Activated CD8-positive, alpha-beta T cell treated with anti-CD3 and anti-CD28 coated beads, Interleukin-2, amount 10 ng/mL, durations not matched to agents 7 days and 5 days (primary cell): Measurements from ENCODE around the gene ISY1. TPM values are rescaled to one million over a fixed set of nuclear protein-coding genes. Genes with fewer than 3 reads are reported as not detected.
"Not testable (repeated sequence)": the region's sequence is repeated elsewhere in the genome, so short reads cannot be mapped to it uniquely, and the experiment has no call there.

Experiments
- ATAC-seq: fragments of 150-1000 bp; cut with Tn5 transposase; one replicate; pipeline ENCODE4 v1.10.0; 2021; ENCODE audit warnings: moderate library complexity
- CTCF ChIA-PET: fragments of 350-600 bp; sonication (Branson Sonifier 250); formaldehyde crosslinking; loops from one replicate; lab custom pipeline; 2021; ENCODE audit warnings: antibody characterized with exemption; lab: Charles Lee
- POLR2A ChIA-PET: fragments of 350-600 bp; sonication (Branson Sonifier 250); formaldehyde crosslinking; loops from one replicate; lab custom pipeline; 2021; ENCODE audit warnings: antibody characterized with exemption; lab: Charles Lee
- DNase-seq: peaks from one replicate; pipeline ENCODE4 v3.0.0-alpha.2; 2020
- H3K27ac Mint-ChIP-seq: one replicate; pipeline ENCODE4 v1.8.0; 2021; ENCODE audit warnings: mild to moderate bottlenecking, mixed read lengths
- H3K27me3 Mint-ChIP-seq: one replicate; pipeline ENCODE4 v1.8.0; 2021; ENCODE audit warnings: low read depth, mixed read lengths
- H3K36me3 Mint-ChIP-seq: one replicate; pipeline ENCODE4 v1.8.0; 2021; ENCODE audit warnings: low read depth, mixed read lengths
- H3K4me1 Mint-ChIP-seq: one replicate; pipeline ENCODE4 v1.8.0; 2021; ENCODE audit warnings: low read depth, mixed read lengths
- H3K4me3 Mint-ChIP-seq: one replicate; pipeline ENCODE4 v1.8.0; 2021; ENCODE audit warnings: mild to moderate bottlenecking, mixed read lengths
- H3K9me3 Mint-ChIP-seq: one replicate; pipeline ENCODE4 v1.8.0; 2022; ENCODE audit warnings: mixed read lengths; ENCODE audit not compliant: insufficient read depth
- total RNA-seq, 2 experiments: library from RNA; stranded (reverse); gene quantifications; one replicate each; pipeline ENCODE4 v1.2.3, GENCODE V29; 2021

ISY1 gene
- 10 to 100 TPM; 57.9 to 65.7 TPM for total RNA-seq

DNA sequence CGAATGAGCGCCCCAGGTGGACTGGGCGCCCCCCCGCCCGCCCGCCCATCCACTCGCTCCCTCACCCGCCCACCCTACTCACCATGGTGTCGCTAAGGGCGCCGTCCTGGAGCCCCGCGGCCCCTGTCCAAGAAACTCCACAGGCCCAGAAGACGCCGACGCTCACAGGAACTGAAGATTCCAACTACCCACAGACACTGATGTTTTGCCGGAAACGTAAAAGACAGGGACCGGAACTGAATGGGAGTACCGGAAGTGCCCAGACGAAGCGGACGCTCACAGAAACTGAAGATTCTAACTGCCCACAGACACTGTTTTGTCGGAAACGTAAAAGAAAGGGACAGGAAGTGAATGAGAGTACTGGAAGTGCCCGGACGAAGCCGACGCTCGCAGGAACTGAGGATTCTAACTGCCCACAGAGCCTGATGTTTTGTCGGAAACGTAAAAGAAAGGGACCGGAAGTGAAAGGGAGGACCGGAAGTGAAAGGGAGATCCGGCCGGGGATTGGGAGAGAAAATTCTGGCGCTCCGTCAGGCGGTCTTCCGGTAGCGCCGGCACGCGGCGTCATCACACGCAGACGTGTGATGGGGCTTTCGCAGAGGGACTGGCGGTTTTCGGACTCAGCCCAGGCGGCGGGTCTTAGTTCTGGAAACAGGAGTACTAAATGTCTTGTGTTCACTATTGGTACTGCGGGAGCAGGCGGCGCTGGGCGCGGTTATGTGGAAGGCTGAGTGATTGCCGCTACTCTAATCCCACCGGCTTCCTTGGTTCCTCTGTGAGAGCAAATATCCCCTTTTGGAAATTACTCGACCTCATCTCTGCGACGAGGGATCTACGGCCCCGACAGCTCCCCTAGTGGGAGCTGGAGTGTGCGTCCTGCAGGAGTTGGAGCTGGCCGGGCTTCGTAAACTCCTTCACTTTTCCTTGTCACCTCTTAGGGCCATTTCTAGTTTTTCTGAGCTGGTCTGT lies at the start of gene ISY1:
Gene ISY1 (minus strand): TSS at position 173 of the 969 bp plus-strand sequence. CDS start 88 bp downstream, at position 85.
- peak; percentile 84 for ATAC-seq
- POLR2A ChIA-PET, result interaction anchor here (0.6 to 2.3 kb wide), 15 partner anchors 11 to 154 kb away, joined by 3 to 18 read pairs (median 4); partner anchors contain the start of genes CNBP, COPG1 and RAB43
- peak within 1 kb of the TSS; percentile 91 for H3K4me3 Mint-ChIP-seq
- DNase-seq, result peak; percentile 93
- H3K4me1 Mint-ChIP-seq, result peaks cover 36% of the 10 kb centered on the region
- H3K36me3 Mint-ChIP-seq, result peaks cover 35% of the 10 kb centered on the region
- CTCF ChIA-PET, result interaction anchor here (0.8 to 3.3 kb wide), 27 partner anchors 10 to 239 kb away, joined by 3 to 71 read pairs (median 8); partner anchors contain the start of genes CNBP, COPG1 and RAB43
- H3K9me3 Mint-ChIP-seq, result no peaks in the 10 kb centered on the region
- no peaks in the 10 kb centered on the region for H3K27me3 Mint-ChIP-seq
- peak within 1 kb of the TSS; percentile 99 for H3K27ac Mint-ChIP-seq

DNA sequence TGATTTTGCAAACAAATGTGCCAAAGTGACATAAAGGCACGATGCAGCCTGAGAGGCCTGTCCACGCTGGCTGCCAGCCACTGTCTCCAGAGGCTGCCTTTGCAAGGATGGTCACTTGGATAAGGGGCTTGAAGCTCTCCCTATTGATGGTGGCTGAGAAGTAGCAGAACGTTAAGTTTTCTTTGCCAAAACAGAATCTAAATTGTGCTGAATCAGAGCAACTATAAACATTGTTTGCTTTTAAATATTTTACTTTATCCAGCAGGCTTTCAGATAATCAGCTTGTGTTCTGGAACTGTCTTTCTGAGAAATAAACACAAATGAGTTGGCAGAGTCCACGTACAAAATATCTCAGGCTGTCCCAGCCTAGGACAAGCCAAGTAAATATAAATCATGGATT lies 46.6 kb upstream of the ISY1 start:
- CTCF ChIA-PET, result no interaction called here
- Mint-ChIP-seq H3K27ac (no peak overlapping the region), H3K27me3 (peaks cover 6% of the 10 kb centered on the region), H3K4me1 (no peaks in the 10 kb centered on the region), H3K9me3 (no peaks in the 10 kb centered on the region), H3K36me3 (no peaks in the 10 kb centered on the region), H3K4me3 (no peak overlapping the region)
- DNase-seq, result no peak
- ATAC-seq, result no peak
- POLR2A ChIA-PET, result no interaction called here

DNA sequence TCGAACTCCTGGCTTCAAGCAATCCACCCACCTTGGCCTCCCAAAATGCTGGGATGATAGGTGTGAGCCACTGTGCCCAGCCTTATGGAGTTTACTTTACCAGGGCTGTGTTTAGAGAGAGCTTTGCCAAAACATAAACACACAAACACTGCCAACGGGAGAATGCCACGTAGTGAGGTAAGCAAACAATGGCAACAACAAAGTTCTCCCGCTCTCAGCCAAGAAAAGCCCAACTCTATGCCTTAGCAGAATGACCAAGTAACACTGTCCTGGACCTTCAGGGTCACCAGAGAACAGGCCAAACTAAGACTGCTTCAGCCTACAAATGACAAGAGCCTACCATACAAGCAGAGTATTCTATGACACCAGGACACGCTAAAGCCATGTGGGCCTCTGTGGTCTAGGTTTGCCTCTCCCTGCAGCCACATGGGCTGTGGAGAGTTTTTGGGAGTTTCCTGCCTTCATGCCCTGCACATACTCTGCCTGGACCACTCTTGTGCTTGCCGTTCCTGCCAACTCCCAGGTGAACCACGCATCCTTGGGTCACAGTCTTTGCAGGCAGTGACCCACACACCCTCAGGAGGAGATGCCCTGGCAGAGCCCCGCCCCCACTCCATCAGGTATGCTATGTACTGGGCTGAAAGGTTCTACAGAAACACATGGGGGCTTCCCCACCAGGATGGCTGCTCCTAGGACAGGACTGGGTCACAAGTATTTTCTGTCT lies 44.4 kb upstream of the ISY1 start:
- Mint-ChIP-seq H3K27me3 (peaks cover 6% of the 10 kb centered on the region), H3K27ac (no peak overlapping the region), H3K4me3 (no peak overlapping the region), H3K9me3 (no peaks in the 10 kb centered on the region), H3K36me3 (no peaks in the 10 kb centered on the region), H3K4me1 (no peaks in the 10 kb centered on the region)
- CTCF ChIA-PET, result interaction anchor here (0.6 kb wide), 1 partner anchor 20 kb away, joined by 5 read pairs; no protein-coding TSS in a partner anchor
- POLR2A ChIA-PET, result no interaction called here
- ATAC-seq (no peak), DNase-seq (no peak)

DNA sequence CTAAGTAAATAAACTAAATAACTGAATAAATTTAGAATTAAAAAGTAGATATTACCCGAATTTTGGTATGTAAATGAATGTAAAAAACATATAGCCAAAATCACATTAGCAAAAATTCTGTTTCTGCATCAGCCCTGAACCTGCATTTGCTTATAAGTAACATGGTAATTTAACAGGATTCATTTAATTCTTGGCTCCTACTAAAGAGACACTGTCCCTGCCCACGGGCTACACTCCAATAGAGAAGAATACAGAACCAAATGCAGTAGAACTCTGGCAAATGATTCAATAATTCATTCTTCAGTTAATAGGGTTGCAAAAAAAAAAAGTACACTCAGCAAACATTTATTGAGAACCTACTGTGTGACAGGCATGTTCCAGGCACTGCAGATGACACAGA lies 43.6 kb upstream of the ISY1 start:
- POLR2A ChIA-PET, result no interaction called here
- DNase-seq (no peak), ATAC-seq (no peak)
- Mint-ChIP-seq H3K9me3 (no peaks in the 10 kb centered on the region), H3K27ac (no peak overlapping the region), H3K27me3 (no peaks in the 10 kb centered on the region), H3K4me3 (no peak overlapping the region), H3K4me1 (no peaks in the 10 kb centered on the region), H3K36me3 (no peaks in the 10 kb centered on the region)
- CTCF ChIA-PET, result no interaction called here

DNA sequence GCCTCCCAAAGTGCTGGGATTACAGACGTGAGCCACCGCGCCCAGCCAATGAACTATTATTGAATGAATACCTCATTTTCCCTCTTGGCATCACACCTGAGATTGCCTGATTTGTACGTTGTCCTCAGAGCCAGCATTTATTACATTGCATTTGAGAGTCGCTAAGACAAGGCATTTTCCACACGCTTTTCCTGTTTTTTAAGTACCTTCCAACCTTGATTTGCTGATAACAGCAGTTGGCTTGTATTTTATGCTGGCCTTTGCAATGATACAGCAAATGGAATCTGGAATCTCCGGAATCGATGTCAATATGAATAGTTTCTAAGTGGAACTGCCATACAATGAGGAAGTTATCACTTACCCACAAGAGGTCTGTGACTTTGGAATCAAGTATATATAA lies 38.5 kb upstream of the ISY1 start:
- Mint-ChIP-seq H3K4me3 (no peak overlapping the region), H3K27me3 (no peaks in the 10 kb centered on the region), H3K4me1 (peaks cover 19% of the 10 kb centered on the region), H3K36me3 (peaks cover 2% of the 10 kb centered on the region), H3K27ac (no peak overlapping the region), H3K9me3 (no peaks in the 10 kb centered on the region)
- ChIA-PET POLR2A (interaction anchor here (0.6 kb wide), 1 partner anchor 34 kb away, joined by 3 read pairs; no protein-coding TSS in a partner anchor), CTCF (no interaction called here)
- DNase-seq (no peak), ATAC-seq (no peak)

DNA sequence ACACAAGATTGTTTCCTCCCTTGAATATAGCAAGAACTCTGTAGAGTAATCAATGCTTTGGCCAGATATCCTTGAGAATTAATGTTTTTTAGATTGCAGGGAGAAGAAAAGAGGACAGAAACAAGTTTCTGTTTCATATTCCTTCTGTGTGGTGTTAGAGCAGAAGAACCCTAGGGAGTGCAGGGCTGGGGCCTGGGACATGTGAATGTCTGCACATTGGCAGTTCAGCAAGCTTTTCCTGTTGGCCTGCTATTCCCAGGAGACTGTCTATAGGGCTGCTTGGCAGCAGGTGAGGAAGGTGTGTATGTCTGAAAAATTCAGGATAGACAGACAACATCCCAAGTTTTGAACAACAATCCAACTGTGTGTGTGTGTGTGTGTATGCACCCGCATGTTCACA lies 36.5 kb upstream of the ISY1 start:
- CTCF ChIA-PET, result interaction anchor here (1.8 kb wide), 1 partner anchor 227 kb away, joined by 5 read pairs; no protein-coding TSS in a partner anchor
- H3K9me3 Mint-ChIP-seq, result no peaks in the 10 kb centered on the region
- no peak overlapping the region for H3K27ac Mint-ChIP-seq
- DNase-seq (no peak), ATAC-seq (no peak)
- no peaks in the 10 kb centered on the region for H3K27me3 Mint-ChIP-seq
- H3K36me3 Mint-ChIP-seq, result peaks cover 2% of the 10 kb centered on the region
- H3K4me3 Mint-ChIP-seq, result no peak overlapping the region
- peaks cover 19% of the 10 kb centered on the region for H3K4me1 Mint-ChIP-seq
- POLR2A ChIA-PET, result no interaction called here

DNA sequence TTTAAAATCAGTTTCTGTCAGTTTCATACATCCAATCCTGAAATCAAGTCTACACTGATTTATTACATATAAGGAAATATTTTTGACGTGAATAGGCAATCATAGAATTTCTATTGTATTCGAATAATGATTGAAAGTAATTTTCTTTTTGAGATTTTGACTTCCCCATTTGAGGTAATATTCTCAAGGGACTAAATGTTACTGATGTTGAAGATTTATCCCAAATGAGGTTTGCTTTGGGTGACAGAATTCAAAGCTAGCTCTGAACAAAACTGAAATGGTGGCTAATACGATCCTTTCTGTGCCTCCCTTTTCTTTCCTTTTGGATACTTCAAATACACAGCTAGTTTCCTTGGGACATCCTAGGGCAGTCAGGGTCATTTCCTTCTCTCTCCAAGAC lies 35.7 kb upstream of the ISY1 start:
- no peak overlapping the region for H3K27ac Mint-ChIP-seq
- peaks cover 2% of the 10 kb centered on the region for H3K36me3 Mint-ChIP-seq
- no peaks in the 10 kb centered on the region for H3K27me3 Mint-ChIP-seq
- ATAC-seq, result no peak
- peaks cover 19% of the 10 kb centered on the region for H3K4me1 Mint-ChIP-seq
- CTCF ChIA-PET, result interaction anchor here (1.0 to 1.8 kb wide), 4 partner anchors 35 to 227 kb away, joined by 3 to 8 read pairs (median 6); no protein-coding TSS in a partner anchor
- no peak for DNase-seq
- no peaks in the 10 kb centered on the region for H3K9me3 Mint-ChIP-seq
- H3K4me3 Mint-ChIP-seq, result no peak overlapping the region
- POLR2A ChIA-PET, result interaction anchor here (1.4 kb wide), 1 partner anchor 13 kb away, joined by 5 read pairs; the partner anchor contains the start of gene CNBP

DNA sequence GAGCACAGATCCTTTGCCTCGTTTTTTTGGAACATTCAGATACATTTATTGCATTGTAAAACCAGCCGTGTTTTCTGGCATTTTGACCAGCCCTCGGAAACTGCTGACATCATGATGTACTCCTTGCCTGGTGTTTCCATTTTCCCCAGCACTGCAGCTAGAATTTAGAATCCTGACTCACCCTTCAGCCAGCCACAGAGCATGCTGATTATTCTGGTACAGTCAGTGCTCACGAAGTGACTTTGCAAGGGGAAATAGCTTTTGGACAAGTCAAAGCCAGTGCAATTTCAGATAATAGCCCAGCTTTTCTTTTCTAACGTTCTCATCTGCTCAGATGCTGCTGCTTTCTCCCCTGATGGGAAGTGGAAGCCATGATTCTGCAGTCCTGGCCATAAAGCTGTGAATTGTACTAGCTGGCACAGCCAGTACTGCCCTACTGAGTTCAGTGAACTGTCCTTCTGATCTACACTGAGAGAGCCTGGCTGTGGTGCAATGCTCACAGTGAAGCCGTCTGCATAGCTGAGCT lies 34.9 kb upstream of the ISY1 start:
- POLR2A ChIA-PET, result interaction anchor here (0.7 to 1.4 kb wide), 2 partner anchors 10 to 12 kb away, joined by 3 to 5 read pairs; partner anchors contain the start of gene CNBP
- ATAC-seq, result no peak
- H3K27ac Mint-ChIP-seq, result peak overlapping the region; percentile 69
- H3K4me3 Mint-ChIP-seq, result no peak overlapping the region
- CTCF ChIA-PET, result interaction anchor here (1.0 to 1.8 kb wide), 4 partner anchors 34 to 226 kb away, joined by 3 to 8 read pairs (median 6); no protein-coding TSS in a partner anchor
- H3K27me3 Mint-ChIP-seq, result no peaks in the 10 kb centered on the region
- no peaks in the 10 kb centered on the region for H3K9me3 Mint-ChIP-seq
- peaks cover 19% of the 10 kb centered on the region for H3K4me1 Mint-ChIP-seq
- peaks cover 2% of the 10 kb centered on the region for H3K36me3 Mint-ChIP-seq
- no peak for DNase-seq

DNA sequence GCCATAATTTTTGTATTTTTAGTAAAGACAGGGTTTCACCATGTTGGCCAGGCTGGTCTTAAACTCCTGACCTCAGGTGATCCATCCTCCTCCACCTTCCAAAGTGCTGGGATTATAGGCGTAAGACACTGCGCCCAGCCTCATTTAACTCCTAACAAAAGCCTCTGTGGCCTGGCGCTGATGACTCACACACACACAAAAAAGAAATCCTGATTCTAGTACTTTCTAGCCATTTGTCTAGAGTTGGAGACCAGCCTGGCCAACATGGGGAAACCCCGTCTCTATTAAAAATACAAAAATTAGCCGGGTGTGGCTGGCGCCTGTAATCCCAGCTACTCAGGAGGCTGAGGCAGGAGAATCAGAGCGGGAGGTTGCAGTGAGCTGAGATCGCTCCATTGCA lies 28.9 kb upstream of the ISY1 start:
- DNase-seq, H3K36me3 Mint-ChIP-seq, H3K27me3 Mint-ChIP-seq, H3K27ac Mint-ChIP-seq, ATAC-seq, H3K9me3 Mint-ChIP-seq, POLR2A ChIA-PET, H3K4me3 Mint-ChIP-seq, CTCF ChIA-PET: not testable (repeated sequence)
- H3K4me1 Mint-ChIP-seq, result peaks cover 15% of the 10 kb centered on the region

DNA sequence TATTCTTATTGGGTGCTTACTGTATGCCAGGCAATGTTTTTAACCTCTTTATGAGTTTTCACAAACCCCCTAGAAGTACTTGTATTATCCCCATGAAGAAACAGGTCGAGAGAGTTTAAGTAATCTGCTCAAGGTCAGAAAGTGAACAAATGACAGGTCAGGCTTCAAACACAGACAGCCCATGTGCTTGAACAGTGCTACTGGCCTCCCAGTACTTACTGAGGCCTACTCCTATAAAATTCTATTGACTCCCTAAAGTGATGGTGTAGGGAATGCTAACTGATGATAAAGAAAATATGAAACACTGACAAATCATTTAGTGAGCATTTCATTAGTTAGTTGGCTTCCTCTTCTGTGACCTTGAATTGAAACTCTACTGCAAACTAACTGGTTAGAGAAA lies 27.0 kb upstream of the ISY1 start:
- H3K4me3 Mint-ChIP-seq, result no peak overlapping the region
- no peaks in the 10 kb centered on the region for H3K27me3 Mint-ChIP-seq
- peaks cover 18% of the 10 kb centered on the region for H3K4me1 Mint-ChIP-seq
- DNase-seq, result no peak
- no peak overlapping the region for H3K27ac Mint-ChIP-seq
- peaks cover 8% of the 10 kb centered on the region for H3K36me3 Mint-ChIP-seq
- ChIA-PET POLR2A (no interaction called here), CTCF (interaction anchor here (1.3 to 1.5 kb wide), 2 partner anchors 26 to 217 kb away, joined by 3 to 4 read pairs; no protein-coding TSS in a partner anchor)
- ATAC-seq, result no peak
- H3K9me3 Mint-ChIP-seq, result no peaks in the 10 kb centered on the region

DNA sequence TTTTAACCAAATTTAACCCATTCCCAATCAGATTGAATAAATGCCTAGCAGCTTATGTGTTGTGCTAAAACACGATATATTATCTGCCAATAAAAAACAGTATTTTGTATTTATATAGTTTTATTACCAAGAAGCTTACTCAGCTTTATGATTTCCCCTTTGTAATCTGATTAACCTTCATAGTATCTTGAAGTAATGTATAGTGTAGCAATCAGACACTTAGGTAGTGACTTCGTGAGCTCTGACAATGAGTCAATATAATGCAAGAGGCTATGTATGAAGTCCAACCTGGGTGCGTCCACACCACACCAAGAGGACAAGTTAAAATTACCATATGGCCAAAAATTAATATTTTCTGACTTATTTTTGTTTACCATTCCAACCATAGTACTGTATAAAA lies 24.9 kb upstream of the ISY1 start:
- DNase-seq (no peak), ATAC-seq (no peak)
- Mint-ChIP-seq H3K4me3 (peak overlapping the region; percentile 92), H3K9me3 (no peaks in the 10 kb centered on the region), H3K27me3 (no peaks in the 10 kb centered on the region), H3K27ac (no peak overlapping the region), H3K36me3 (peaks cover 25% of the 10 kb centered on the region), H3K4me1 (peaks cover 29% of the 10 kb centered on the region)
- POLR2A ChIA-PET, result interaction anchor here (0.7 to 0.9 kb wide), 2 partner anchors 10 to 64 kb away, joined by 3 read pairs; no protein-coding TSS in a partner anchor
- CTCF ChIA-PET, result interaction anchor here (1.0 to 2.3 kb wide), 9 partner anchors 9 to 215 kb away, joined by 3 to 17 read pairs (median 6); no protein-coding TSS in a partner anchor
